HEK293 (cell line): ENCODE data around the gene FASTK.

ENCODE experiments used
- CTCF ChIA-PET: fragments of 350-600 bp; formaldehyde crosslinking; extraction: SDS; loops from one replicate; lab custom pipeline; 2021; ENCODE audit warnings: antibody characterized with exemption; lab: Yijun Ruan, JAX
- POLR2A ChIA-PET: fragments of 300-600 bp; formaldehyde crosslinking; extraction: SDS; loops from one replicate; lab custom pipeline; 2020; ENCODE audit warnings: antibody characterized with exemption, inconsistent platforms; lab: Yijun Ruan, JAX
- H3K27ac ChIP-seq: fragments of 200-500 bp; sonication (Bioruptor generic); 2 replicates; pipeline ENCODE4 v1.5.1; 2014; ENCODE audit warnings: low read depth, low read length, control low read depth, inconsistent platforms; ENCODE audit errors: extremely low read depth
- H3K36me3 ChIP-seq, 2 experiments: fragments of 200-500 bp in 1 of 2; sonication (Bioruptor generic) in 1 of 2; 1 replicate in 1 of 2; 2 replicates in 1 of 2; pipeline ENCODE4 v1.5.1; 2014 to 2017; ENCODE audit warnings: inconsistent platforms in 2 of 2, low read length in 2 of 2; ENCODE audit not compliant: control insufficient read depth in 2 of 2, insufficient read depth in 1 of 2
- H3K4me1 ChIP-seq: fragments of 200-500 bp; sonication (Bioruptor generic); 2 replicates; pipeline ENCODE4 v1.5.1; 2014; ENCODE audit warnings: mild to moderate bottlenecking, low read length, inconsistent platforms; ENCODE audit not compliant: control insufficient read depth, insufficient read depth
- H3K4me3 ChIP-seq: 2 replicates; pipeline ENCODE4 v1.5.1; 2011; ENCODE audit warnings: low read depth, mild to moderate bottlenecking, control low read depth, low read length, moderate library complexity
- H3K9me3 ChIP-seq: fragments of 200-500 bp; sonication (Bioruptor generic); 2 replicates; pipeline ENCODE4 v1.5.1; 2014; ENCODE audit warnings: low read depth, low read length, inconsistent platforms; ENCODE audit not compliant: control insufficient read depth, insufficient read depth
- FEZF1 ChIP-seq: fragments of 450-650 bp; formaldehyde crosslinking; IDR thresholded peaks from 2 replicates; pipeline ENCODE4 v1.5.1; 2016; ENCODE audit warnings: missing biosample characterization, missing genetic modification characterization
- KLF1 ChIP-seq: fragments of 450-650 bp; formaldehyde crosslinking; IDR thresholded peaks from 2 replicates; pipeline ENCODE4 v1.5.1; 2016; ENCODE audit warnings: missing biosample characterization, missing genetic modification characterization
- KLF16 ChIP-seq: fragments of 450-650 bp; formaldehyde crosslinking; IDR thresholded peaks from 2 replicates; pipeline ENCODE4 v1.5.1; 2017; ENCODE audit warnings: missing biosample characterization, missing genetic modification characterization
- KLF8 ChIP-seq: fragments of 450-650 bp; formaldehyde crosslinking; IDR thresholded peaks from 2 replicates; pipeline ENCODE4 v1.5.1; 2016; ENCODE audit warnings: missing biosample characterization, missing genetic modification characterization
- RBAK ChIP-seq: fragments of 450-650 bp; formaldehyde crosslinking; IDR thresholded peaks from 2 replicates; pipeline ENCODE4 v1.5.1; 2016; ENCODE audit warnings: missing biosample characterization, missing genetic modification characterization
- SALL2 ChIP-seq: fragments of 450-650 bp; formaldehyde crosslinking; IDR thresholded peaks from 2 replicates; pipeline ENCODE4 v1.5.0; 2017; ENCODE audit warnings: missing biosample characterization, mild to moderate bottlenecking, missing genetic modification characterization, borderline replicate concordance
- SCRT2 ChIP-seq: fragments of 450-650 bp; formaldehyde crosslinking; IDR thresholded peaks from 2 replicates; pipeline ENCODE4 v1.5.1; 2016; ENCODE audit warnings: missing biosample characterization, missing genetic modification characterization
- SP2 ChIP-seq: fragments of 450-650 bp; formaldehyde crosslinking; IDR thresholded peaks from 2 replicates; pipeline ENCODE4 v1.5.1; 2016; ENCODE audit warnings: missing biosample characterization, missing genetic modification characterization
- ZBTB10 ChIP-seq: fragments of 450-650 bp; formaldehyde crosslinking; IDR thresholded peaks from 2 replicates; pipeline ENCODE4 v1.5.1; 2016; ENCODE audit warnings: missing biosample characterization, missing genetic modification characterization
- ZEB2 ChIP-seq: fragments of 450-650 bp; formaldehyde crosslinking; IDR thresholded peaks from 2 replicates; pipeline ENCODE4 v1.5.1; 2016; ENCODE audit warnings: missing biosample characterization, missing genetic modification characterization
- ZFP37 ChIP-seq: fragments of 450-650 bp; formaldehyde crosslinking; IDR thresholded peaks from 2 replicates; pipeline ENCODE4 v1.5.1; 2016; ENCODE audit warnings: missing biosample characterization, missing genetic modification characterization
- ZIC2 ChIP-seq: fragments of 450-650 bp; formaldehyde crosslinking; IDR thresholded peaks from 2 replicates; pipeline ENCODE4 v1.5.1; 2016; ENCODE audit warnings: missing biosample characterization, missing genetic modification characterization
- ZNF112 ChIP-seq: fragments of 450-650 bp; formaldehyde crosslinking; IDR thresholded peaks from 2 replicates; pipeline ENCODE4 v1.5.0; 2017; ENCODE audit warnings: missing biosample characterization, missing genetic modification characterization
- ZNF114 ChIP-seq: fragments of 450-650 bp; formaldehyde crosslinking; IDR thresholded peaks from 2 replicates; pipeline ENCODE4 v1.5.0; 2017; ENCODE audit warnings: missing biosample characterization, missing genetic modification characterization
- ZNF24 ChIP-seq: fragments of 450-650 bp; formaldehyde crosslinking; IDR thresholded peaks from 2 replicates; pipeline ENCODE4 v1.5.1; 2016; ENCODE audit warnings: missing biosample characterization, missing genetic modification characterization
- ZNF341 ChIP-seq: fragments of 450-650 bp; formaldehyde crosslinking; IDR thresholded peaks from 2 replicates; pipeline ENCODE4; 2016; ENCODE audit warnings: low read depth, missing biosample characterization, missing genetic modification characterization
- ZNF423 ChIP-seq: fragments of 450-650 bp; formaldehyde crosslinking; IDR thresholded peaks from 2 replicates; pipeline ENCODE4 v1.5.1; 2016; ENCODE audit warnings: missing biosample characterization, missing genetic modification characterization
- ZNF426 ChIP-seq: fragments of 450-650 bp; formaldehyde crosslinking; IDR thresholded peaks from 2 replicates; pipeline ENCODE4 v1.5.1; 2017; ENCODE audit warnings: missing biosample characterization, missing genetic modification characterization, mild to moderate bottlenecking, inconsistent platforms, moderate library complexity
- ZNF449 ChIP-seq: fragments of 450-650 bp; formaldehyde crosslinking; IDR thresholded peaks from 2 replicates; pipeline ENCODE4 v1.5.1; 2017; ENCODE audit warnings: missing biosample characterization, mild to moderate bottlenecking, missing genetic modification characterization, moderate library complexity
- ZNF521 ChIP-seq: fragments of 450-650 bp; formaldehyde crosslinking; IDR thresholded peaks from 2 replicates; pipeline ENCODE4 v1.5.1; 2017; ENCODE audit warnings: missing biosample characterization, mild to moderate bottlenecking, missing genetic modification characterization
- ZNF707 ChIP-seq: fragments of 450-650 bp; formaldehyde crosslinking; IDR thresholded peaks from 2 replicates; pipeline ENCODE4 v1.5.1; 2016; ENCODE audit warnings: missing biosample characterization, missing genetic modification characterization
- ZNF768 ChIP-seq: fragments of 450-650 bp; formaldehyde crosslinking; IDR thresholded peaks from 2 replicates; pipeline ENCODE4 v1.5.1; 2018; ENCODE audit warnings: missing biosample characterization, mild to moderate bottlenecking, missing genetic modification characterization
- ZNF792 ChIP-seq: fragments of 450-650 bp; formaldehyde crosslinking; IDR thresholded peaks from 2 replicates; pipeline ENCODE4 v1.5.1; 2016; ENCODE audit warnings: missing biosample characterization, missing genetic modification characterization
- TF ChIP-seq, protein P1 (sequence below): fragments of 450-650 bp; formaldehyde crosslinking; IDR thresholded peaks from 2 replicates; pipeline ENCODE4 v1.5.1; 2016; ENCODE audit warnings: missing biosample characterization, missing genetic modification characterization
- TF ChIP-seq, protein P2 (sequence below): fragments of 450-650 bp; IDR thresholded peaks from 2 replicates; pipeline ENCODE4 v1.5.1; 2018; ENCODE audit warnings: missing biosample characterization, mild to moderate bottlenecking, missing genetic modification characterization

FASTK gene

DNA sequence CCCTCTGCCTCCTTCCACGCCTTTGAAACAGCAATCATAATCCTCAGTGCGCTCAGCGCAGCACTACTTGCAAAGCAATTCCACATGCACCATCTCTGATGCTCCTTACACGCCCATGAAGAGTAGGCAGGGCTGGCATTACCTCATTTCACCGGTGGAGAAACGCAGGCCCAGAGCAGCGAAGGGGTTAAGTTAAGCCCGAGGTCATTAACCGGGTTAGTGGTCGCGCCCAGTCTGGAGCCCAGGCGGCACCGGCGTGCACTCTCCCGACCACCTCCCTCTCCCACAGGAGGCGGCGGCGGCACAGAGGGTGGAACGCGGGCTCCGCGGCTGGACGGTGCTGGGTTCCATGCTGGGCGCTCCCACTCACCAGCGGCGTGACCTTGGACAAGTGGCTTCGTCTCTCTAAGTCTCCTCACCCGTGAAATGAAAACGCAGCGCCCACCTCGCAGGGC, 515 bp downstream of the FASTK start (continued):
- TF ChIP-seq ZBTB10, result peak; percentile 72; the same call in 1 of the 2 replicates
- peak; percentile 89 for TF ChIP-seq ZFP37 (tag by site-specific recombination)
- 0 out of 2 replicates have a peak, but pooled peaks have one; percentile 11 for TF ChIP-seq SCRT2 (tag by site-specific recombination)
- TF ChIP-seq ZNF423, result 0 out of 2 replicates have a peak, but pooled peaks have one; percentile 8
- no peak for TF ChIP-seq SALL2
- TF ChIP-seq ZNF112 (tag by site-specific recombination), result no peak
- TF ChIP-seq KLF16 (tag by site-specific recombination), result peak; percentile 63
- peak; percentile 77 for TF ChIP-seq ZEB2 (tag by site-specific recombination)
- peak; percentile 40; the same call in 1 of the 2 replicates for TF ChIP-seq ZIC2 (tag by site-specific recombination)
- TF ChIP-seq SP2 (tag by site-specific recombination), result peak; percentile 14; the same call in 1 of the 2 replicates
- TF ChIP-seq ZNF792, result 0 out of 2 replicates have a peak, but pooled peaks have one; percentile 22
- TF ChIP-seq ZNF521 (tag by site-specific recombination), result no peak
- TF ChIP-seq ZNF341, result peak; percentile 28; the same call in 1 of the 2 replicates
- TF ChIP-seq KLF1 (tag by site-specific recombination), result peak; percentile 89
- no peak for TF ChIP-seq ZNF707 (tag by site-specific recombination)
- TF ChIP-seq, protein P1, sequence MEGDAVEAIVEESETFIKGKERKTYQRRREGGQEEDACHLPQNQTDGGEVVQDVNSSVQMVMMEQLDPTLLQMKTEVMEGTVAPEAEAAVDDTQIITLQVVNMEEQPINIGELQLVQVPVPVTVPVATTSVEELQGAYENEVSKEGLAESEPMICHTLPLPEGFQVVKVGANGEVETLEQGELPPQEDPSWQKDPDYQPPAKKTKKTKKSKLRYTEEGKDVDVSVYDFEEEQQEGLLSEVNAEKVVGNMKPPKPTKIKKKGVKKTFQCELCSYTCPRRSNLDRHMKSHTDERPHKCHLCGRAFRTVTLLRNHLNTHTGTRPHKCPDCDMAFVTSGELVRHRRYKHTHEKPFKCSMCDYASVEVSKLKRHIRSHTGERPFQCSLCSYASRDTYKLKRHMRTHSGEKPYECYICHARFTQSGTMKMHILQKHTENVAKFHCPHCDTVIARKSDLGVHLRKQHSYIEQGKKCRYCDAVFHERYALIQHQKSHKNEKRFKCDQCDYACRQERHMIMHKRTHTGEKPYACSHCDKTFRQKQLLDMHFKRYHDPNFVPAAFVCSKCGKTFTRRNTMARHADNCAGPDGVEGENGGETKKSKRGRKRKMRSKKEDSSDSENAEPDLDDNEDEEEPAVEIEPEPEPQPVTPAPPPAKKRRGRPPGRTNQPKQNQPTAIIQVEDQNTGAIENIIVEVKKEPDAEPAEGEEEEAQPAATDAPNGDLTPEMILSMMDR, result 0 out of 2 replicates have a peak, but pooled peaks have one; percentile 20

DNA sequence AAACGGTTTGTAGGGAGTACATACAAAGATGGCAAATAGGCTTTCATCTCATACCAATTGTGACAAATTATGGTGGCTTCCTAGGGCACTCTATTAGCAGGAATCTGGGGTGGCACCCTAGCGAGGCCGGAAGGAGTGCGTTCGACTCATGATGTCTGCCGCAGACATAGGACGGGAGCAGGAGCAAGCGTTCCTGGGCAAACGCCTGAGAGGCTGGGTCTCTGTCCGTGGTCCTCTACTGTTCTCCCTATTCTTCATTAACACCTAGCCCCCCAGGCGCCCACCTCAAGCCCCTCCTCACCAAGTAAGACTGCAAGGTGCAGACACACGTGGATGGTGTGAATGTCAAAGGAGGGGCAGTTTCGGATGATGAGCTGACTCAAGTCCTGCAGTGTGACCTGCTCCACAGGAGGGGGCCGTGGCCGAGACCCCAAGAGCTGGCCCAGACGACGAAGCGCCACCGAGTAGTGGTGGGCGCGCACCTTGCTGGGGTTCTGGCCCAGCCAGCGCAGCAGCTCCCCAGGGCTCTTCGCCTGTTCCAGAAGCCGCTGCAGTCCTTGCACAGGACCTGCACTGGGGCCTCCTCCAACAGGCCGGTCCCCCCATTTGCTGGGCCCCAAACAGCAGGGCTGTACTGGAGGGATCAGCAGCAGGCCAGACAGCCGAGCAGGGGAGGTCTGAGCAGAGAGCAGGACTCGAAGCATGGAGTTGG, 1.3 kb downstream of the FASTK start:
- no peaks in the 10 kb centered on the region for H3K9me3 ChIP-seq
- peak overlapping the region; percentile 75; the same call in 1 of the 2 replicates for H3K27ac ChIP-seq
- H3K4me3 ChIP-seq, result peak overlapping the region; percentile 89
- ChIA-PET POLR2A (interaction anchor here (1.2 to 4.8 kb wide), 2 partner anchors 17 to 40 kb away, joined by 3 to 22 read pairs; no protein-coding TSS in a partner anchor), CTCF (no interaction called here)
- no peak for TF ChIP-seq ZNF426 (tag by site-specific recombination)
- H3K4me1 ChIP-seq, result peaks cover 7% of the 10 kb centered on the region; the same call in 1 of the 2 replicates
- H3K36me3 ChIP-seq, result peaks cover 0 to 52% of the 10 kb centered on the region in 2 experiments; a peak in 1 of 3 replicates

DNA sequence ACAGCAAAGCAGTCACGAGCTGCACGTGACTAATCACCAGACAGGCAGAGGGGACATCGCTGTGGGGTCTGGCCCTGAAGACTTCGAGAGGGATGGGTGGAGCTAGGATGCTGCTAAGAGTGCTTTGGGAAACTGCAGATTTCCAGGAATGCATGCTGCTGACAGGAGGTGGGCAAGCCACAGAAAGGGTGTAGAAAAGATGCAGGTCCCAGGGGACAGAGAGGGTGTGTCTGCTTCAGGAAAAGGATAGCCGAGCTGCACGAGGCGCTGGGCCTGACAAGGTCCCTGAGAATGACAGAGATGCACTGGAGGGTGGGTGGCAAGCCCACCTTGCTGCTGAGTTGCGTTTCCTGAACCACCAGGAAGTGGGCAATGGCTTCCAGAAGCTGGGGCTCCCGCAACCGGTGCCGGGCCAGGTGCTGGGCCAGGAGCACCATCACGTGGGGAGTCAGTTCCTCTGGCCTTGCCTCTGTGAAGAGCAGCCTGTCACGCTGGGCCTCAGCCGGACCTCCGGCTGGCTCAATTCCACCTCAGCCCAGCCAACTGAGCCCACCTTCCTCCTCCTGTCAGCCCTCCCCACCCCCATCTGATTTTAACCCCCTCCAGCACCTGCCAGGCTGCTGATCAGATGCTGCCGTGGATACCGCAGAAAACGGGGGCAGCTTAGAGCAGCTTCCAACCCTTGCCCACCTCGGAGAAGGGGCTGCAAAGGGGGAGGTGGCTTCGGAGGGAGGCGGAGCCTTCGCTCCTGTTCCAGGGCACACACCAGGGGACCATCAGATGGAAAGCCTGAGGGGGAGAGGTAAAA, 2.2 kb downstream of the FASTK start:
- Histone ChIP-seq H3K4me3 (no peak overlapping the region), H3K9me3 (no peaks in the 10 kb centered on the region), H3K36me3 (peaks cover under 1 to 61% of the 10 kb centered on the region in 2 experiments; a peak in 2 of 3 replicates), H3K27ac (no peak overlapping the region), H3K4me1 (peaks cover 7% of the 10 kb centered on the region; the same call in 1 of the 2 replicates)
- ChIA-PET POLR2A (interaction anchor here (1.2 to 4.8 kb wide), 6 partner anchors 9 to 50 kb away, joined by 3 to 22 read pairs (median 6); partner anchors contain the start of genes ABCB8 and CDK5), CTCF (interaction anchor here (0.6 to 1.2 kb wide), 4 partner anchors 15 to 97 kb away, joined by 3 to 4 read pairs (median 4); no protein-coding TSS in a partner anchor)
- TF ChIP-seq, protein P2, sequence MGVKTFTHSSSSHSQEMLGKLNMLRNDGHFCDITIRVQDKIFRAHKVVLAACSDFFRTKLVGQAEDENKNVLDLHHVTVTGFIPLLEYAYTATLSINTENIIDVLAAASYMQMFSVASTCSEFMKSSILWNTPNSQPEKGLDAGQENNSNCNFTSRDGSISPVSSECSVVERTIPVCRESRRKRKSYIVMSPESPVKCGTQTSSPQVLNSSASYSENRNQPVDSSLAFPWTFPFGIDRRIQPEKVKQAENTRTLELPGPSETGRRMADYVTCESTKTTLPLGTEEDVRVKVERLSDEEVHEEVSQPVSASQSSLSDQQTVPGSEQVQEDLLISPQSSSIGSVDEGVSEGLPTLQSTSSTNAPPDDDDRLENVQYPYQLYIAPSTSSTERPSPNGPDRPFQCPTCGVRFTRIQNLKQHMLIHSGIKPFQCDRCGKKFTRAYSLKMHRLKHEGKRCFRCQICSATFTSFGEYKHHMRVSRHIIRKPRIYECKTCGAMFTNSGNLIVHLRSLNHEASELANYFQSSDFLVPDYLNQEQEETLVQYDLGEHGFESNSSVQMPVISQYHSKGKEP, result peak; percentile 90
- no peak for TF ChIP-seq FEZF1 (tag by site-specific recombination)
- TF ChIP-seq ZNF768, result no peak
- TF ChIP-seq KLF8, result peak; percentile 84
- TF ChIP-seq RBAK (tag by site-specific recombination), result no peak
- TF ChIP-seq ZNF24 (tag by site-specific recombination), result peak; percentile 9; the same call in 1 of the 2 replicates
- TF ChIP-seq ZNF449 (tag by site-specific recombination), result no peak
- no peak for TF ChIP-seq ZNF114 (tag by site-specific recombination)
